ENCODE results near the gene C21orf91.

The C21orf91 gene

DNA sequence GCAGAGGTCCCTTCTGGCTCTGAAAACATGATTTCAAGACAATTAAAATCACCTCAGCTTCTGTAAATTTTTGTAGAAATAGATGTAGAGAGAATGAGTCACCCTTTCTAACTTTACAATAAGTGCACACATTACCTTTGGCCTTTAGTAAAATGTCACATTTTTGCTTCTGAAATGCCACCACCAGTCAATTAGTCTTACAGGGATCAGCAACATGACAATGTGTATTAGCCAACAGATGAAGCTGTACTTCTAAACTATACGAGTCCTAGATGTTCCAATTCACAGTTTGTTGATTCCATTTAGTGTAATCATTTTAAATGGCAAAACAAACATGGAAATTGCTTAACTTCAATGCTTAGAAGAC, 23.1 kb downstream of the C21orf91 start:
- Histone ChIP-seq H3K36me3 (ENCODE audit: control insufficient read depth, insufficient read depth, low read length) (no peaks in the 10 kb centered on the region), H3K9me3 (ENCODE audit: control insufficient read depth, insufficient read depth, low read length) (no peaks in the 10 kb centered on the region), H3K4me3 (ENCODE audit: low read depth, low read length) (no peak overlapping the region), H3K4me1 (ENCODE audit: control insufficient read depth, insufficient read depth, low read length) (no peaks in the 10 kb centered on the region), H3K27me3 (ENCODE audit: control insufficient read depth, insufficient read depth, low read length) (no peaks in the 10 kb centered on the region), H3K9ac (ENCODE audit: low read depth, low read length) (no peak overlapping the region)

DNA sequence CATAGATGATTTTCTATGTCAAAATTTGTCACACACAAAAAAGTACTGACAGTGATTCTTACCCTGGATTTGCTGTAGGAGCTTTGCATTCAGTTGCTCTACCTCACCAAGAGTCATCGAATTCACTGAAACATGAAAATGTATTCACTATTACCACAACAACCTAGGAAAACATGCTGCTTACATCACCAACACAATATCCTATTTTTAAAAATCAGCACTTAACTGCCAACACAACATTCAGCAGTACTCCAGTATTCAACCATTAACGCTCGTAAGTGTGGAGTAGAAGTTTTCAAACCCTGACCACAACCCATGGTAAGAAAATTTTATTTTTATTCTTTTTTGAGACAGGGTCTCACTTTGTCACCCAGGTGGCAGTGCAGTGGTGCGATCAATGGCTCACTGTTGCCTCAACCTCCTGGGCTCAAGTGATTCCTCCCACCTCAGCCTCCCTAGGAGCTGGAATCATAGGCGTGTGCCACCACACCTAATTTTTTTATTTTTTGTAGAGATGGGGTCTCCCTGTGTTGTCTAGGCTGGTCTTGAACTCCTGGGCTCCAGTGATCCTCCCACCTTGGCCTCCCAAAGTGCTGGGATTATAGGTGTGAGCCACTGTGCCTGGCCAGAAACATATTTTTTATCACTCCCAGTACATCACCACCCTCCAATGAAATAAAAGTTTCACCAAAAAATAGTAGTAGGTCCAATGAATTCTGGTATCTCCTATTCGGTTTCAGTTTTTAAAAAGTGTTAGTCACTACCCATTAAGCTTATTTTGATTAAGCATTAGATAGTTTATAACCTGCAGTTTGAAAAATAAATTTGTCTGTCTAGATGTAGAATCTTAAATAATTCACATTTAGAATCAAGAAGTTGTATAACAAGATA, 23.8 kb downstream of the C21orf91 start:
- Histone ChIP-seq H3K9me3 (ENCODE audit: control insufficient read depth, insufficient read depth, low read length) (no peaks in the 10 kb centered on the region), H3K36me3 (ENCODE audit: control insufficient read depth, insufficient read depth, low read length) (no peaks in the 10 kb centered on the region), H3K4me3 (ENCODE audit: low read depth, low read length) (no peak overlapping the region), H3K27me3 (ENCODE audit: control insufficient read depth, insufficient read depth, low read length) (no peaks in the 10 kb centered on the region), H3K9ac (ENCODE audit: low read depth, low read length) (no peak overlapping the region), H3K4me1 (ENCODE audit: control insufficient read depth, insufficient read depth, low read length) (no peaks in the 10 kb centered on the region)

DNA sequence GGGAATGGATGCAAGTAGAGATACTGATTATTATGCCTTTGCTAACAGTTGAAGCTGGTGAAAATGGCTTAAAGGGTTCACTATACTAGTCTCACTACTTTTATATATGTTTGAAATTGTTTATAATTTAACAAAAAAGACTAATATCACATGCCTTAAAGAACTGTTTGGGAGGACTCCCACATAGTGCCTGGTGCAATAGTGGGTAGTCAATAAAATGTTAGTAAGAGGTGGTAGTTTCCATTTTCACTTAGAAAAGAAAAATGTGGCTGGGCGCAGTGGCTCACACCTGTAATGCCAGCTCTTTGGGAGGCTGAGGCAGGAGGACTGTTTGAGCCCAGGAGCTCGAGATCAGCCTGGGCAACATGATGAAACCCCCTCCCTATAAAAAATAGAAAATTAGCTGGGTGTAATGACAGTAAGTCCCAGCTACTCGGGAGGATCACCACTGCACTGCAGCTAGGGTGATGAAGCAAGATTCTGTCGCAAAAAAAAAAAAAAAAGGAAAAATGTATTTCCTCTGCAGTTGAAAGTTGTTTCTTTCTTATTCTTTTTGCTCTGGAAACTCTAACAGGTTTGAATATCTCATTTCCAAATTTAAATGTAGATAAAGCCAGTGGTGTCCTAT, 24.5 kb downstream of the C21orf91 start:
- Histone ChIP-seq H3K36me3 (ENCODE audit: control insufficient read depth, insufficient read depth, low read length) (no peaks in the 10 kb centered on the region), H3K4me1 (ENCODE audit: control insufficient read depth, insufficient read depth, low read length) (no peaks in the 10 kb centered on the region), H3K4me3 (ENCODE audit: low read depth, low read length) (no peak overlapping the region), H3K9ac (ENCODE audit: low read depth, low read length) (no peak overlapping the region), H3K27me3 (ENCODE audit: control insufficient read depth, insufficient read depth, low read length) (no peaks in the 10 kb centered on the region), H3K9me3 (ENCODE audit: control insufficient read depth, insufficient read depth, low read length) (no peaks in the 10 kb centered on the region)

DNA sequence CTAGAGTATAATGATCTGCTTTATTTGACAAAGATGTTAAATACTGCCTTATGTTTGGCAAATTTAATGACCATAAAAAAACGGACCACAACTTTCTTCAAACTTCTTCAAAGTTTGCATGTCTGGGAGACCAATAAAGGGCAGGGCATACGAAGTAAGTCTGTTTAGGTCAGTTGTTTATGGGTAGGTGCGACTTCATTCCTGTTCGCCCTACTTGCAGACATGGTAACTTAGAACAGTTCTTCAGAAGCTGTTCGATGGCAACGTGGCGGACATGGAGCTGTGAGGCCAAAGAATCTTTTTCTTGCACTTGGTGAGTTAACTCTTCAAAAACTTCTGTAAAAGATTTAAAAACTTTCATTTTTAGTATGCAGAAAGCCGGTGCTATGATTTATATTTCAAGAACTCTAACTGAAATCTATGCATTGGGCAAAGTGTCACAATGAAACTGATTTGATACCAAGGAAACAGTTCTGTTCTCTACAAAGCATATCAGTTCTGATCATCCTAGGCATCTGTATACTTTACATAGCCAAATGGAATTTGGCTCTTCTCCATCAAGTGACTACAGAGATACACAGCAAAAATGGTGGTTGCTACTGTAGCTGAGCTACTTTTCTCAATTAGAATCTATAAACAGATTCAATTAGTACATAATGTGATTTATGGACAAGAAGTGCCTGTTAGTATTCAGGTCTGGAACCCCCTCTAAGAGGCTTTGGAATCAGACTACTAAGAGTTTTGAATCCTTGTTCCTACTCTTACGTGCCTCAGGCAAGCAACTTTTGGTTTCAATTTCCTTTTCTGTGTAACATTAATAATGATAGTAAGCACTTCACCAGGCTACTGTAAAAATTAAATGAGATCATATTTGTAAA, 25.7 kb downstream of the C21orf91 start:
- Histone ChIP-seq H3K27me3 (ENCODE audit: control insufficient read depth, insufficient read depth, low read length) (no peaks in the 10 kb centered on the region), H3K36me3 (ENCODE audit: control insufficient read depth, insufficient read depth, low read length) (no peaks in the 10 kb centered on the region), H3K4me1 (ENCODE audit: control insufficient read depth, insufficient read depth, low read length) (no peaks in the 10 kb centered on the region), H3K9ac (ENCODE audit: low read depth, low read length) (no peak overlapping the region), H3K9me3 (ENCODE audit: control insufficient read depth, insufficient read depth, low read length) (no peaks in the 10 kb centered on the region), H3K4me3 (ENCODE audit: low read depth, low read length) (no peak overlapping the region)

GRCh38 chr21:17789656-17790055, 29.5 kb downstream of the C21orf91 start:
- H3K27me3 ChIP-seq (ENCODE audit: control insufficient read depth, insufficient read depth, low read length) = no peaks in the 10 kb centered on the region
- H3K4me1 ChIP-seq (ENCODE audit: control insufficient read depth, insufficient read depth, low read length) = no peaks in the 10 kb centered on the region
- H3K36me3 ChIP-seq (ENCODE audit: control insufficient read depth, insufficient read depth, low read length) = no peaks in the 10 kb centered on the region
- no peak overlapping the region for H3K9ac ChIP-seq (ENCODE audit: low read depth, low read length)
- H3K9me3 ChIP-seq (ENCODE audit: control insufficient read depth, insufficient read depth, low read length) = no peaks in the 10 kb centered on the region
- H3K4me3 ChIP-seq (ENCODE audit: low read depth, low read length) = no peak overlapping the region

GRCh38 chr21:17789069-17789468, 30.1 kb downstream of the C21orf91 start:
- H3K4me1 ChIP-seq (ENCODE audit: control insufficient read depth, insufficient read depth, low read length) = no peaks in the 10 kb centered on the region

DNA sequence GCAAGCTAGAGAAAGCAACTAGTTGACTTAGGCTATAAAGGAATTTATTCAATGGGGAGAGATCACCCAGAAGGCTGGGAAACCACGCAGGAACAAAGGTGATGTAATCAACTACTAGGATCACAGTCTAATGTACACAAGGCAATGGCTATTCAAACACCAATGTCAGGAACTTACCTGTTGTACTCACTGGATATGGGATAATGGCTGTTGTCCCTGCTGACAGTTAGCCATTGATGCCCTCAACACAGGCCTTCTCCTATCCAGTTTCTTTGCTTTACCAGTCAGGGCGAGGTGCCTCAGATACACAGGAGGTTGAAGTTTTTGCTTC, 32.3 kb downstream of the C21orf91 start:
- no peak overlapping the region for H3K4me3 ChIP-seq (ENCODE audit: low read depth, low read length)
- no peaks in the 10 kb centered on the region for H3K9me3 ChIP-seq (ENCODE audit: control insufficient read depth, insufficient read depth, low read length)
- H3K27me3 ChIP-seq (ENCODE audit: control insufficient read depth, insufficient read depth, low read length) = no peaks in the 10 kb centered on the region
- no peak overlapping the region for H3K9ac ChIP-seq (ENCODE audit: low read depth, low read length)
- H3K4me1 ChIP-seq (ENCODE audit: control insufficient read depth, insufficient read depth, low read length) = no peaks in the 10 kb centered on the region
- no peaks in the 10 kb centered on the region for H3K36me3 ChIP-seq (ENCODE audit: control insufficient read depth, insufficient read depth, low read length)

More at GRCh38 chr21:17789069-17789468, 30.1 kb downstream of the C21orf91 start:
- H3K4me3 ChIP-seq (ENCODE audit: low read depth, low read length) = no peak overlapping the region
- no peaks in the 10 kb centered on the region for H3K9me3 ChIP-seq (ENCODE audit: control insufficient read depth, insufficient read depth, low read length)
- H3K9ac ChIP-seq (ENCODE audit: low read depth, low read length) = no peak overlapping the region
- H3K27me3 ChIP-seq (ENCODE audit: control insufficient read depth, insufficient read depth, low read length) = no peaks in the 10 kb centered on the region
- no peaks in the 10 kb centered on the region for H3K36me3 ChIP-seq (ENCODE audit: control insufficient read depth, insufficient read depth, low read length)

DNA sequence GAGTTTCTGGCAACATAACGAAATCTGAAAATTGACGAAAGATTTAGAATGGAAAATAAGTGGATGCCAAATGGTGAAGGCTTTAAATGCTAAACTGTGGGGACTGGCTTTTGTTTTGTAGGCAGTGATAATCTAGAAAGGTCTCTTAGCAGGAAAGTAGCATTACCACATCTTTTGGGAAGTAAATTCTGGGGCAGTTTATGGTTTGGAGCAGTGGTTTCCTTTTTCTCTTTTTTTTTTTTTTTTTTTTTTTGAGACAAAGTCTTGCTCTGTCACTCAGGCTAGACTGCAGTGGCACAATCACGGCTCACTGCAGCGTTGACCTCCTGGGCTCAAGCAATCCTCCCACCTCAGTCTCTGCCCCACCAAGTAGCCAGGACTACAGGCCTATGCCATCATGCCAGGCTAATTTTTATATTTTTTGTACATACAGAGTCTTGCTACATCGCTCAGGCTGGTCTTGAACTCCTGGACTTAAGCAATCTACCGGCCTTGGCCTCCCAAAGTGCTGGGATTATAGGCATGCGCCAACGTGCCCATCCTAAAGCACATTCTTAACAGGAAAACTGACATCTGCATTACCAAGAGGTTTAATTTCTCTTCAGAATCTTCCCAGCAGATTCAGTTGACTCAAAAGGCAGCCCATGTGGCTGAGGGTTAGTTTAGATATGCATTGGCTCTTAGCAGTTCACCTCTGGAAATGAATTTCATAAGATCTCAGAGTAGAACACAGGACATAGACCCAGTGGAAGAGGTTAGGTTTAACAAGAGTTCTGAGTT, 32.9 kb downstream of the C21orf91 start:
- no peaks in the 10 kb centered on the region for H3K27me3 ChIP-seq (ENCODE audit: control insufficient read depth, insufficient read depth, low read length)
- peaks cover 4% of the 10 kb centered on the region for H3K4me1 ChIP-seq (ENCODE audit: control insufficient read depth, insufficient read depth, low read length)
- no peak overlapping the region for H3K4me3 ChIP-seq (ENCODE audit: low read depth, low read length)
- H3K9me3 ChIP-seq (ENCODE audit: control insufficient read depth, insufficient read depth, low read length) = no peaks in the 10 kb centered on the region
- H3K9ac ChIP-seq (ENCODE audit: low read depth, low read length) = no peak overlapping the region
- H3K36me3 ChIP-seq (ENCODE audit: control insufficient read depth, insufficient read depth, low read length) = no peaks in the 10 kb centered on the region

DNA sequence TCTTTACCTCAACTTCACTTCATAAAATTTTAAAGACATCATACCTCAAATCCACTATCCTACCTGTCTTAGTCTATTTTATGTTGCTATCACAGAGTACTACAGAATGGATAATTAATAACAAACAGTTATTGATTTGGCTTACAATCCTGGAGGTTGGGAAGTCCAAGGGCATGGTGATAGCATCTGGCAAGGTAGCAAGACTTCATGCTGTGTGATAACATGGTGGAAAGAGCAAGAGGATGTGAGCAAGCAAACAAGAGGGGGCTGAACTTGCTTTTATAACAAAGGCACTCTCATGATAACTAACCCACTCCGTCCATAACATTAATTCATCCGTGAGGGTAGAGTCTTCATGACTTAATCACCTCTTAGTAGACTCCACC, 33.8 kb downstream of the C21orf91 start:
- no peak overlapping the region for H3K4me3 ChIP-seq (ENCODE audit: low read depth, low read length)
- no peaks in the 10 kb centered on the region for H3K9me3 ChIP-seq (ENCODE audit: control insufficient read depth, insufficient read depth, low read length)
- peaks cover 9% of the 10 kb centered on the region for H3K4me1 ChIP-seq (ENCODE audit: control insufficient read depth, insufficient read depth, low read length)
- no peak overlapping the region for H3K9ac ChIP-seq (ENCODE audit: low read depth, low read length)
- H3K36me3 ChIP-seq (ENCODE audit: control insufficient read depth, insufficient read depth, low read length) = no peaks in the 10 kb centered on the region
- no peaks in the 10 kb centered on the region for H3K27me3 ChIP-seq (ENCODE audit: control insufficient read depth, insufficient read depth, low read length)

- Histone ChIP-seq H3K4me1 (ENCODE audit: control insufficient read depth, insufficient read depth, low read length) (peaks cover 9% of the 10 kb centered on the region), H3K4me3 (ENCODE audit: low read depth, low read length) (no peak overlapping the region), H3K27me3 (ENCODE audit: control insufficient read depth, insufficient read depth, low read length) (no peaks in the 10 kb centered on the region), H3K9ac (ENCODE audit: low read depth, low read length) (no peak overlapping the region), H3K9me3 (ENCODE audit: control insufficient read depth, insufficient read depth, low read length) (no peaks in the 10 kb centered on the region), H3K36me3 (ENCODE audit: control insufficient read depth, insufficient read depth, low read length) (no peaks in the 10 kb centered on the region)
These were observed 34.4 kb downstream of the C21orf91 start for GRCh38 chr21:17784604-17785402.
